Parathyroid adenoma (tissue), 2 donors: ENCODE results near the gene MRPL1.

Experiments
- H2AFZ ChIP-seq: fragments of 300-600 bp; sonication (generic); one replicate; pipeline ENCODE4 v1.7.0; 2017; ENCODE audit warnings: antibody characterized with exemption, mild to moderate bottlenecking
- H3K27ac ChIP-seq: fragments of 300-600 bp; sonication (generic); one replicate; pipeline ENCODE4 v1.7.0; 2017
- H3K27me3 ChIP-seq: fragments of 300-600 bp; sonication (generic); one replicate; pipeline ENCODE4 v1.7.0; 2017; ENCODE audit warnings: low read length; ENCODE audit not compliant: control insufficient read depth, insufficient read depth
- H3K36me3 ChIP-seq: fragments of 300-600 bp; sonication (generic); one replicate; pipeline ENCODE4 v1.7.0; 2017; ENCODE audit warnings: low read length; ENCODE audit not compliant: control insufficient read depth, insufficient read depth
- H3K4me1 ChIP-seq: fragments of 300-600 bp; sonication (generic); one replicate; pipeline ENCODE4 v1.7.0; 2017; ENCODE audit warnings: control low read depth
- H3K4me2 ChIP-seq: fragments of 300-600 bp; sonication (generic); one replicate; pipeline ENCODE4 v1.7.0; 2017; ENCODE audit warnings: low read length
- H3K4me3 ChIP-seq: fragments of 300-600 bp; sonication (generic); one replicate; pipeline ENCODE4 v1.7.0; 2017; ENCODE audit warnings: low read depth, low read length
- H3K79me2 ChIP-seq: fragments of 300-600 bp; sonication (generic); one replicate; pipeline ENCODE4 v1.7.0; 2017; ENCODE audit warnings: control low read depth
- H3K9ac ChIP-seq: fragments of 300-600 bp; sonication (generic); one replicate; pipeline ENCODE4 v1.7.0; 2017; ENCODE audit warnings: mild to moderate bottlenecking
- H3K9me3 ChIP-seq: fragments of 300-600 bp; sonication (generic); one replicate; pipeline ENCODE4 v1.7.0; 2017; ENCODE audit warnings: low read length; ENCODE audit not compliant: control insufficient read depth
- TF ChIP-seq, protein P1 (sequence below): fragments of 300-600 bp; sonication (generic); IDR thresholded peaks from one replicate; pipeline ENCODE4 v1.7.0; 2017; ENCODE audit warnings: antibody characterized with exemption, mild to moderate bottlenecking
- donor health status: primary hyperparathyroidism.

The MRPL1 gene

GRCh38 chr4:78002260-78002659 lies 139.6 kb downstream of the MRPL1 start:
- Histone ChIP-seq H3K4me1 (no peaks in the 10 kb centered on the region), H3K9me3 (no peaks in the 10 kb centered on the region), H2AFZ (no peak overlapping the region), H3K27ac (no peak overlapping the region), H3K27me3 (no peaks in the 10 kb centered on the region), H3K79me2 (no peaks in the 10 kb centered on the region), H3K36me3 (no peaks in the 10 kb centered on the region), H3K9ac (no peak overlapping the region), H3K4me2 (no peak overlapping the region), H3K4me3 (no peak overlapping the region)
- TF ChIP-seq, protein P1, sequence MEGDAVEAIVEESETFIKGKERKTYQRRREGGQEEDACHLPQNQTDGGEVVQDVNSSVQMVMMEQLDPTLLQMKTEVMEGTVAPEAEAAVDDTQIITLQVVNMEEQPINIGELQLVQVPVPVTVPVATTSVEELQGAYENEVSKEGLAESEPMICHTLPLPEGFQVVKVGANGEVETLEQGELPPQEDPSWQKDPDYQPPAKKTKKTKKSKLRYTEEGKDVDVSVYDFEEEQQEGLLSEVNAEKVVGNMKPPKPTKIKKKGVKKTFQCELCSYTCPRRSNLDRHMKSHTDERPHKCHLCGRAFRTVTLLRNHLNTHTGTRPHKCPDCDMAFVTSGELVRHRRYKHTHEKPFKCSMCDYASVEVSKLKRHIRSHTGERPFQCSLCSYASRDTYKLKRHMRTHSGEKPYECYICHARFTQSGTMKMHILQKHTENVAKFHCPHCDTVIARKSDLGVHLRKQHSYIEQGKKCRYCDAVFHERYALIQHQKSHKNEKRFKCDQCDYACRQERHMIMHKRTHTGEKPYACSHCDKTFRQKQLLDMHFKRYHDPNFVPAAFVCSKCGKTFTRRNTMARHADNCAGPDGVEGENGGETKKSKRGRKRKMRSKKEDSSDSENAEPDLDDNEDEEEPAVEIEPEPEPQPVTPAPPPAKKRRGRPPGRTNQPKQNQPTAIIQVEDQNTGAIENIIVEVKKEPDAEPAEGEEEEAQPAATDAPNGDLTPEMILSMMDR: no peak
